Stimulated activated CD4-positive, alpha-beta T cell treated with anti-CD3 and anti-CD28 coated beads, Interleukin-15, amount 100 ng/mL, for 1 hour (primary cell): Measurements from ENCODE around the gene OPN3.

ENCODE experiments used
- DNase-seq, 2 donors: peaks; one replicate each; pipeline ENCODE4 v3.0.0-alpha.2; 2020; ENCODE audit warnings: low read depth in 1 of 2, low spot score in 1 of 2

Gene OPN3

GRCh38 chr1:241622669-241623068 lies 17.5 kb downstream of the OPN3 start:
- no peak for DNase-seq

DNA sequence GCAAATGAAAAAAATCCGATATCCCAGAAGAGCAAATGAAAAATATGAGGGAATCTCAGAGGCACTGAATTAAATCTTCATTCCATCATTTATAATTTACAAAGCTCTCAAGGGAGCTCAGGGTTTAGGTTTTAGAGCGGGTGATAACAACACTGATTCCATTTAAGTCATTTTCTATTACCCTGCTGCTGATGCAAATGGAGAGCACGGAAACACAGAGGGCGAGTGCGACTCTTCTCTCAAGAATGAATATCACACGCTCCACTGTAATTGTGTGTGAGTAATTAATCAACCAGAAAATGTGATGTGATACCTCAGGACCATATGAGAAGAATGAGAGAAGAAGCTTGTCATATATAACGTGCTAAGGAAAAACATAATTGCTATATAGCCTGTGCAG lies 22.7 kb downstream of the OPN3 start:
- DNase-seq = no peak

GRCh38 chr1:241615043-241615974 lies 24.9 kb downstream of the OPN3 start:
- no peak for DNase-seq

GRCh38 chr1:241614572-241614971 lies 25.6 kb downstream of the OPN3 start:
- no peak for DNase-seq

DNA sequence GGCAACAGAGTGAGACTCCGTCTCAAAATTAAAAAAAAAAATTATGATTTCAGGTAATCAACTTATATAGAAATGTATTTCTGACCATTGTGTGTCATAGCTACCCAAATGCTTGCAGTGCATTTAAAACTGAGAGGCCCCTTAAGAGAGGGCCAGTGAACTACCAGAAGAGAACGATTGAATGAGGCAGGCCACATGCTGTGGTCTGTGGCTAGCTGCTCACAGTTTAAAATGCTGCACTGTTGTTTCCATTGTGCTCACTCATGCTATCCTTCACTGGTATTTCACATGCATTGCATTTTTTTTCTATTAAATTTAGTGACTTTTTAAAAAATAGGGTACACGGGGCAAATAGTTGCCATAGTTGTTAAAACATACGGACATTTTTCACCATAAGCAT lies 26.0 kb downstream of the OPN3 start:
- no peak for DNase-seq

DNA sequence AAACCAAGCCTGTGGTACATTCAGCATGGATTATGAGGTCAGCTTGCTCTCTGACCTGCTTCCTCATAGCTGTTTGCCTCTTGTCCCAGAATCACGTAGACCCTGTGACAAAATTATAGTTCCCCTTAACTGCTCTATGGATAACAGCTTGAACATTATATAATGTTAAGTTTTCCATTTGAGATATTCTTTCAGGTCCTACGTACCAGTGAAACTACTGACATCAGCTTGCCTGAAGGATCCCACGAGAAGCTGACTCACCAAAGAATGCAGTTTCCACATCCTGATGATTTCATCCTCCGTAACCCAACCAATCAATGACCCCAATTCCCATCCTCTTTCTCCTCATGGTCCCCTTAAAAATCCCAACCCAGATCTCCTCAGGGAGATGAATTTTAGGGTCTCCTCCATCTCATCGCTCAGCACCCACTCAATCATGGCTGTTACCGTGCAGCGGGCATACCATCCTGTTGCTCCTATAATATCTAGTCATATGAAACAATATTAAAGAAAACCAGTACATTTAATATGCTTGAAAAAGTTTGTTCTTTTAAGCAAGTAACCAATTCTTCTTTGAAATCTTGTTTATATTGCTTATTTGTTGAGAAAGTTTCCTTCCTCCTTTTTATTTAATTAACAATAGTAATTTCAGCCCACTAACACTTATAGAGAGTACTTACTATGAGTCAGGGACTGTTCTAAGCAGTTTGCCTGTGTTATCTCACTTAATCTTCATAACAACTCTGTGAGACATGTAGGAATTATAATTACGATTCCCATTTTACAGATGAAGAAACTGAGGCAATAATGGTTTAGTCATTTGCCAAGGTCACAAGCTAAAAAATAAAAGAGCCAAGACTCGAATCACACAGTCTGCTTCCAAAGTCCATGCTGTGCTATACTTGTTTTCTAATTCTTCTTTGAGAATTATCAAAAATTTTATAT lies 27.4 kb downstream of the OPN3 start:
- no peak for DNase-seq

DNA sequence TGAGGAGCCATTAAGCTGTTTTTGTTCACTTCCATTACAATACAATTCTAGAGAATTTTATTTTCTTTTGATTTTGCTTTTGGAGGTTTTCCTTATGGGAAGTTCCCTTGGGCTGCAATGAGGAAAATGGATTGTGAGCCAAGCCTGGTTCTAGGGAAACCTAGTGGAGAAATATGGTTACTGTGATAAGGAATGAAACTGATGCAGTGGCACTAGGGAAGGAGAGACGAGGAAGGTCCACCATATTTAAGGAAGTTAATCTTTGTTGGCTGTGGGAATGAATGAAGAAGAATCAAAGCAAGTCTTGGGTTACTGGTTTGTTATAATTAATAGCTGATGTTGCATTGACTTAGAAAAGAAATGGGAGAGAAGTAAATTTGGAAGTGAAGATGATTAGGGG lies 28.4 kb downstream of the OPN3 start:
- no peak for DNase-seq

GRCh38 chr1:241611063-241611462 lies 29.1 kb downstream of the OPN3 start:
- no peak for DNase-seq

DNA sequence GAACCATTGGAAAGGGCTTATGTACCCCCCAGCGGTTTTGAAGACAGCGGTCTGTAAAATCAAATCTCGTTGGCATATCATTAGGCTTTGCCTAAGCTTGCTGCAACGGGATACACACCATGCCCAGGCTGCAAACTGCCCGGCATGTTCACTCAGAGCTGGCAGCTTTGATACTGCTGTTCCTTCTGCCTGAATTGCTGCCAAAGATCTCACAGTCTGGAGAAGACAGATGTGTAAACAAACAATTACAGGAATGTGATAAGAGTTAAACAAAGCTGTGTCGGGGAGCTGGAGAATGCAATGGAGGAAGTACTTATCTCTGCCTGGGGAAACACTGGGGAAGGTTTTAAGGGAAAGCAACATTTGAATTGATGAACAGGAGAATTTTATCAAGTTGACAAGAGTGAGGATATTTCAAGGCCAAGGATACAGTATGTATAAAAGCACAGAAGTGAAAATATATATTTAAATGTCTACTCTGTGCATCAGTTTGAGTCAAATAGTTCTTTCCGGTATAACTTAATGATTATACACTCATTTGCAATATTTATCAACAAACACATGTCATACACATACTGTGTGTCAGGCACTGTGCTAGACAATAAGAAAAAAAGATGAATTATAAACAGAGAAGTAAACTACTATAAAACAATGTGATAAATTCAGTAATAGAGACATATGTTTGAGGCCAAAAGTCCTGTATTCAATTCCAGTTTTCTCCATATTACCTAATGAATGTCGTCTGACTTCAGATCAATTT lies 29.9 kb downstream of the OPN3 start:
- no peak for DNase-seq

DNA sequence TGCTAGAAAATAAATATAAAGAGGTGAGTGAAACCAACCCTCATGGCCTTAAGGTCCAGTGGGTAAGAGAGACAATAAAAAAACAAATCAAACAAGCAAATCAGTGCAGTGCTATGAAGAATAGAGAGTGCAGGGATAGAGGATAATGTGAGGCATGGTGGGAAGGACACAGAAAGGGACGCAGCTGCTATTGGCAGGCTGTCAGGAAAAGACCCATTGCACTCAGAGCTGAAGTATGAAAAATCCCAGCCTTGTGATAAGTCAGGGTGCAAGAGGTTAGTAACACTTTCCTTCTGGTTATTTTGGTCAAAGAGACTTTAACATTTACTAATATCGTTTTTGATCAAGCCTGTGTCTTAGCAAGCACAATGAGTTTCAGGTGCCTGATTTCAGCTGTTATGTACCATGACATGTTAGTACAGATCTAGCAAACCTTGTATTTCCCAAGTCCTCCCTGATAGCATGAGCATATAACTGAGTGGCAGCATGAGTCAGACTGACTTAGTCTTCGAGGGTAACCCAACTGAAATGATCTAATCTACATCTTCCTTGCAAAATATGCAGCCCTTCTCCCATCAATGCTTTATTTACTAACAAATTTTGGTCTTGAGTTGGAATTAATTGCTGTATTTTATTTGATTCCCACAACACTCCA lies 31.7 kb downstream of the OPN3 start:
- DNase-seq = no peak

- no peak for DNase-seq
Observed at GRCh38 chr1:241607497-241607896, 32.7 kb downstream of the OPN3 start.

DNA sequence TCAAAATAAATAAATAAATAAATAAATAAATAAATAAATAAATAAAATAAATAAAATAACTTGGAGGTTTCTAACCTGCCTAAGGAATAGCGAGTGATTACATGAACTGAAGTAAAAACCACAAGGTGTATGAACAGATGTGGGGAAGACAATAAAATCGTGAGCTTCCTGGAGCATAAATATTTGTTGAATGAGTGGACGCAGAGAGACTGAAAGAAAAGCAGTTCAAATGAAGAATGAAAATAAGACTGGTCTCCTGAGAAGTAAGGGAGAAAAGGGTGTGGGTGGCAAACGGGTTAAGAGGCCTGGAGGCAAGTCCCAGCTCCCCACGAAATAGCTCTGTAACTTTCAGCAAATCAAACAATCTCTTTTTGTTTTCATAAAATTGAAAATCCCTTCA lies 33.6 kb downstream of the OPN3 start:
- no peak for DNase-seq

- DNase-seq = no peak
Observed at GRCh38 chr1:241605146-241605805, 34.9 kb downstream of the OPN3 start.

- no peak for DNase-seq
Observed at GRCh38 chr1:241603731-241604245, 36.4 kb downstream of the OPN3 start.

DNA sequence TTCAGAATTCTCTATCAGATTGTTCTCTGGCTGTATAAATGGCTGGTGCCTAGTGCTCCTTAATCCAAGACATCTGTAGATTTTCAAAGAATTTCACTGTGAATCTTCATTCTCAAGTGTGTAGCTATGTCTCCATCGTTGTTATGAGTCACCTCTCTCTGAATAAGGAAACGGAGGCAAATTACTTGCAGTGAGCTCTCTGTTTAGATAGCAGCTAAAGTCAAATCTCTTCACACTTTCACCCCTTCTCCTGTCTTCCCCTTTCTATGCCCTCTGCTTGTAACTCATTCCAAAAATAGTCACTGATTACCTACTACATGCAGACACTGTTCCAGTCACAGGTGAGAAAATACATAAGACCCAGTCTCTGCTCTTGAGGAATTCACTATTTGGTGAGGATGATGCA lies 39.7 kb downstream of the OPN3 start:
- no peak for DNase-seq

DNA sequence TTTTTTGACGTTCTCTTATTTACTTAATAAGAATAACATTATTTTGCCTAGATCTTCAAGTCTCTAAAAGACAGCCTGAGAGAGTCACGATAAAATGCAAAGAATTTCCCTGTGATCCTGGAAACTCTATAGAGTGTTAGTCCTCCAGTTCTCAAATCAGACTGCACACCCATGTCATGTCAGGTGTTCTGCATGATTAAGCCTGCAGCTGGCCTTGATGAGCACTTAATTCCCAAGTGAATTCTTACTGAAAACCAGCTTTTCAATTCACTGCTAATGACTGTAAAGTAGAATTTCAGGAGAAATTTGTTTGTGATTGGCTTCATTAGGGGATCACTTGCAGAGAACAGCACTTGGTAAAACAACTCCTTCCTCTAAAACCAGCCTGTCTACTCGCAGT lies 41.9 kb downstream of the OPN3 start:
- no peak for DNase-seq

DNA sequence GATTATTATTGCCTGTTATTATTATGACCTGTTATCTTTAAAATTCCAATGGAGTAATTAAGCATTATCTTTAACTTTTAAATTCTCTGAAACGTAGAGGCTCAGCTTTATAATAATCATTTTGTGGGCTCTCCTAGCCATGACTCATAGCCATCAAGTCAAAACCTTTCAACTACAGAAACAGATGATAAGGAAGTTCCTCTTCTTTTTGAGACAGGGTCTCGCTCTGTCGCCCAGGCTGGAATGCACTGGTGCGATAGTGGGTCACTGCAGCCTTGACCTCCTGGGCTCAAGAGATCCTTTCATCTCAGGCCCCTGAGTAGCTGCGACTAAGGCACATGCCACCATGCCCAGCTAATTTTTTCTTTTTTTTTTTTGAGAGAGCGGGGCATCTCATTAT lies 43.5 kb downstream of the OPN3 start:
- DNase-seq = no peak

GRCh38 chr1:241593186-241593585 lies 47.0 kb downstream of the OPN3 start:
- no peak for DNase-seq

- DNase-seq = no peak
Observed at GRCh38 chr1:241592273-241592958, 47.8 kb downstream of the OPN3 start.
